ENCODE measurements around the gene DCN. TPM values are rescaled to one million over a fixed set of nuclear protein-coding genes. Genes with fewer than 3 reads are reported as not detected.

DCN gene
- total RNA-seq, 1 donor from 2014 or later: 57.4 TPM

DNA sequence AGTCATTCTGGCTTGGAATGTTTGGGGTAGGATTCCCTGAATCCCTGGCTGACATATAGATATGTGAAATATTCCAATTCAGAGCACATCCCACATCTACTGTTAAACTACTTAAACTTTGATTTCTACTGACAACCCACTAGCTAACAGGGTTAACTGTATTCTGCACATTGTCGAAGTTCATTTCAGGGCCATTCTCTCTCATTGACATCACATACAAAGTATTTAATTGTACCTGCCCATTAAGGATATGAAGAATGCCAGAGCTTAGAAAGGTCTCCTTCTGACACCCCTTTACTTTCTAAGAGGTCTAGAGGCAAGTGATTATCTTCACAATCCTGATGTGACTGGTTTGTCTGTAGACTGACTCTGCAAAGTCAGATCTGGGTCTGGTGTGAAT lies 2.8 kb upstream of the DCN start:
- no peak for ATAC-seq

DNA sequence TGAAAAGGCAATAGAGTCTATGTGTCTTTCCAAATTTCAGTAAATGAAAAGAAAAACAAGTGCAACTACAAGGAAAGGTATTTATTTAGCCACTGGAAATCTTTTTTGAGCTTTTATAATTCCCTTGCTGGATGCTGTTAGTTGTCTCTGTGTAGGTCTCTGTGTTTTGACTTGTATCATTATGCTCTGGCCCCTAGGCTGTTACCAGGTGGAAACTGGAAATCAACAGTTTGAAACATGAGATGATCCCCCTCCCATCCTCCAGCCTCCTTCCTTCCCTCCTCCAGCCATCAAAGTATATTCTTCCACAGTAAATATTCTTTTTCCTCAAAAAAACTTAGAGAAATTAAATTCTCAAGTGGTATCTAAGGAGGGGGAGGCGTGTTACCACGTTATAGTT lies 934 bp upstream of the DCN start:
- ATAC-seq: no peak

GRCh38 chr12:91180582-91181395 lies 1.8 kb downstream of the DCN start:
- ATAC-seq: no peak

GRCh38 chr12:91179966-91180561 lies 2.6 kb downstream of the DCN start:
- no peak for ATAC-seq

DNA sequence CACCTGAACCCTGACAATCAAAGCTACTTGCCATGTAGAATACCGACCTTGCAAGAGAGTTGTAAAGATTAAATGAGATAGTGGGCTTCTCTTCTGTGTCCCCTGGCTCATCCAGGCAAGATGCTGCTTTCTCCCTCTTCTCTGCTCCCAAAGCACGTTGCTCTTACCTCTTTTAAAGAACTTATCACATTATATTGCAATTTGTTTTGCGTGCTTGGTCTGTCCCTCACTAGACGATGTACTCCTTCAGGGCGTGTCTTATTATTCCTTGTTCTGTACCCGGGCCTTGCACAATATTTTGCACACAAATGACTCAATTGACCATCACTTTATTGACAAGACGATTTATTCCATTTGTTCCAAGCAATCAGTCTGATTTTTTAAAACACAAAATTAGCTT lies 3.3 kb downstream of the DCN start:
- peak; percentile 44 for ATAC-seq

- no peak for ATAC-seq
Measured at GRCh38 chr12:91178781-91179180, 3.8 kb downstream of the DCN start.

GRCh38 chr12:91178139-91178561 lies 4.5 kb downstream of the DCN start:
- ATAC-seq: peak; percentile 38

DNA sequence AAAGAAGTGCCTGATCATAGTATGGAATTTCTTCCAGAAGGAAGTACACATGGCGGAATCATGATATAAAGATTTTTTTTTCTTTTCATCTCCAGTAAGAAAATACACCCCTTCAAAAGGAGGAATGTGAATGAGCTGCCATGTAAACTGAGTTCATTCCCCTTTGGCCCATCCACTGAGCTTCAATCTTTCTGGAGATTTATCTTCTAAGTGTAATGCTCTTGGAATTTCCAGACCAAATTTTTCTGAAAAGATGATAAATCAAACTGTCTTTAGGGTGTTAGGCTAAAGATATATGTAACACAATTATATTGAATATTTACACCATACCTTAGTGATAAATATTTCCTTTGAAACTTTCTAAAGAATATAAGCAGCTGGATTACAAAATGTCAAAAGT lies 5.2 kb downstream of the DCN start:
- no peak for ATAC-seq

DNA sequence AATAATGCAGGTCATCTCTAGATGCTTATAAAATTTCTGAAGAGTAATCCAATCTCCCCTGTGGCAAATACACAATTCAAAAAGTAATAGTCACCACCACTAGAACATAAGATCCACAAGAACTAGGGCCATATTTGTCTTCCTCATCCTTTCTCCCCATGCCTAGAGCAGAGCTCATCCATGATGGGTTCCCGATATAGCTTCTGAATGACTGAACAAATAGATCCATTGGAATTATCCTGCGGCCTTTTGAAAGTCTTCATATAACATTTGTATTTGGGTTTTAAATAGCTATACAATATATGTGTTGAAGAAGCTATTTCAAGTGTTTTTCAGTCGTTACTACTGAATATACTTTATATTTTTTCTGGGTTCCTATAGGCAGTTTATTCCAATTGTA lies 5.7 kb downstream of the DCN start:
- ATAC-seq: no peak

GRCh38 chr12:91176358-91176757 lies 6.3 kb downstream of the DCN start:
- ATAC-seq: no peak

DNA sequence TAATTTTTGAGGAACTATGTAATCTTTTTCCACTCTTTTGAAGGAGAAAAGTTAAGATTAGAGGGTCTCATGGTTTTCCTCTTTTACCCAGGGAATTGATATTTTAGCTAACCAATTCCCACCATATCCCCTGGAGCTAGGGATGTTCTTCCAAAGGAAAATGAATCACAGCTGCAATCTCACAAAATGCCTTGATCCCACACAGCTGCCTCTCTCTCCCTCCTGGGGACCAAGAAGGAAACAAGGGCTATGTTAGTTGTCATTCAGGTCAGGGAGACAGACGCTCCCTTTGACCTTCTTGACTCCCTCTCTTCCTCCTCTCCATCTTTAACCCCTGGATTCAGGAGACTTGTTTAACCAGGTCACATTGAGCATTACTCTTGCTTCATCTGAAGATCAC lies 9.5 kb downstream of the DCN start:
- ATAC-seq: no peak

- ATAC-seq: no peak
Measured at GRCh38 chr12:91172096-91172495, 10.5 kb downstream of the DCN start.

GRCh38 chr12:91171476-91171875 lies 11.1 kb downstream of the DCN start:
- ATAC-seq: no peak

GRCh38 chr12:91163116-91163515 lies 19.5 kb downstream of the DCN start:
- no peak for ATAC-seq

- no peak for ATAC-seq
Measured at GRCh38 chr12:91161009-91161408, 21.6 kb downstream of the DCN start.

- no peak for ATAC-seq
Measured at GRCh38 chr12:91155990-91156389, 26.6 kb downstream of the DCN start.

GRCh38 chr12:91154131-91154530 lies 28.5 kb downstream of the DCN start:
- ATAC-seq: no peak

GRCh38 chr12:91144053-91144452 lies 38.6 kb downstream of the DCN start:
- ATAC-seq: peak; percentile 79

DNA sequence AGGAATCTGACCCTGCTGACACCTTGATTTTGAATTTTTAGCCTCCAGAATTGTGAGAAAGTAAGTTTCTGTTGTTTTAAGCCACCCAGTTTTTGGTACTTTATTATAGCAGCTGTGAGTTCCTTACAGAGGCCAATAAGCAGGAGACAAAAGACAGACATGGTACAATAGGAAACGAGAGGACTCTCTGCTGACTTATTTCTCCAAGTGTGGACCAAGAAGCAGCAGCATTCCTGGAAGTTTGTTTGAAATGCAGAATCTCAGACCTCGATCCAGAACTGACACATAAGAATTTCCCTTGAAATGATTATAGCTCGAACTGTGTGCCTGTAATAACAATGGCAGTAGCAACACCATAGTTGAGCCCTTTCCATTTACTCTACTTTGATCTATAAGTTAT lies 39.4 kb downstream of the DCN start:
- no peak for ATAC-seq

DNA sequence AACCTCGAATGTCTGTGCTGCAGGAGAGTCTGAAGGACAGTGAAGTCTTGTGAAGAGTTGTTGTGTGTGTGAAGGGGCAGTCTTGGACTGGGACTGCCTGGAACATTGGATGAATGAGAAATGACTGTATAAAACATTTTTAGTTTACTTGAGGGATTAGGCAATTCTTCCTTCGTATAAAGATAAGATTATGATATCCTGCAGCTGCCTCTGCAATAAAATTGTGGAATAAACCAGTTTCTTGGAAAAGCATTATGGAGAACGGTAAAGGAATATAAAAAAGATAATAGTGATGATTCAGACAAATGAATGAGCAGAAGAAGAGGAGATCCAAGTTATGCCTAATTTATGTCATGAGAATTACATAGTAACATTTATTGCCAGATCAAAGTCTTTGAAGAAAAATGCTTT lies 40.4 kb downstream of the DCN start:
- no peak for ATAC-seq

DNA sequence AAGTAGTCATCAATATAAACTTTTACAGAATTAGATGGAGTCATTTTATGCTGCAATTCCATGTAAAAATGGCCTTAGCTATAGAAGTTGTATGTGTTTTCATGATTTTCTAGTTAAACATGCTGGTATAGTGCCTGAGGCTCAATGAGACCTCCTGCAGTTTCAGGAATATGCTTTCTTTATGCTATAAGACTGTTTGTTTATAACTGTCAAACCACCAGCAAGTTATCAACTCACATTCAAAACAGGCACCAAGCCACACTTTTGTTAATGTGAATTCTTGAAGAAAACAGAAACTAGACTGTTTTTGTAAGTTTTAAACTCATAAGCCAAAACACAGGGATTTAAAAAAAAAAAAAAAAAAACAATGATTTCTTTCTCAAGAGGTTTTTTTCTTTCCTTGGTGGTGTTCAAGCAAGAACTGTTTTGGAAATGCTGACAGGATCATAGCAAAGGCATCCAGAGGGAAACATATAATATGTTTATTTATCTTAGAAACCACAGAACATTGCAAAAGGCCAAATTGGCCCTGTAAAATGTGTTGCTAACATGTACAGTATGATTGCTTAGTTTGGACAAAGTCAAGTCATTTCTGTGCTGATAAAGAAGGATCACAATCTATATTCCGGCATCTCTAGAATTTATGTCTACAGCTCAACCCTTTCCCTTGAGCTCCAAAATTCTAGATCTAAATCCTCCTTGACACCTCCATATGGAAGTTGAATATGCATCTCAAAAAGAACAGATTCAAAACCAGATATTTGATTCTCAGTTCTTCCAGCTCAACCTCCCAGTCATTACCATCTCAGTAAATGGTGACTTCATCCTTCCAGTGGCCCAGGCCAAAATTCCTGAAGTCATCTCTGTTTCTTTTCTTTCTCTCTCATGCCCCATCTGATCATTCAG lies 42.3 kb downstream of the DCN start:
- ATAC-seq: no peak

DNA sequence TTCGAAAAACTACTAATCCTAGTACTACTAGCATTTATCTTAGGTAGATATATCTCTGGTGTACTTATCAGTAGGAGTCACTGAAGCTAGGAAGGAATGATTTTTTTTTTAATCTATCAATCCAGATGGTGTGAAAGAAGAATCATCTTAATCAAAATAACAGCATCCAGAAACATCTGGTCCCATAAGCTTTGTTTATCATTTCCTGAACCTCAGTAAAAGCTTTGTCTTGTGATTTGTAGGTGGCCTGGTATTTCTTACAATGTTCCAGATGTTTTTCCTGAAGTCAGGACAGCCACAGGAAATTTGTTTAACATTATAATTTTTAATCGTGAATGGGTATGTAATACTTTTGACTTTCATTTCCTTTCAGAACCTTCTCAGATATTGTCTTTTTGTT lies 43.3 kb downstream of the DCN start:
- ATAC-seq: no peak

- no peak for ATAC-seq
Measured at GRCh38 chr12:91138337-91138920, 44.2 kb downstream of the DCN start.
